NCI-H748 treated with DMSO at 0.1 percent for 48 hours (cell line): ENCODE results near the gene COL8A2.

Source experiments
- DNase-seq: peaks from one replicate; lab custom pipeline; 2025; lab: John Stamatoyannopoulos, UW

COL8A2 gene

DNA sequence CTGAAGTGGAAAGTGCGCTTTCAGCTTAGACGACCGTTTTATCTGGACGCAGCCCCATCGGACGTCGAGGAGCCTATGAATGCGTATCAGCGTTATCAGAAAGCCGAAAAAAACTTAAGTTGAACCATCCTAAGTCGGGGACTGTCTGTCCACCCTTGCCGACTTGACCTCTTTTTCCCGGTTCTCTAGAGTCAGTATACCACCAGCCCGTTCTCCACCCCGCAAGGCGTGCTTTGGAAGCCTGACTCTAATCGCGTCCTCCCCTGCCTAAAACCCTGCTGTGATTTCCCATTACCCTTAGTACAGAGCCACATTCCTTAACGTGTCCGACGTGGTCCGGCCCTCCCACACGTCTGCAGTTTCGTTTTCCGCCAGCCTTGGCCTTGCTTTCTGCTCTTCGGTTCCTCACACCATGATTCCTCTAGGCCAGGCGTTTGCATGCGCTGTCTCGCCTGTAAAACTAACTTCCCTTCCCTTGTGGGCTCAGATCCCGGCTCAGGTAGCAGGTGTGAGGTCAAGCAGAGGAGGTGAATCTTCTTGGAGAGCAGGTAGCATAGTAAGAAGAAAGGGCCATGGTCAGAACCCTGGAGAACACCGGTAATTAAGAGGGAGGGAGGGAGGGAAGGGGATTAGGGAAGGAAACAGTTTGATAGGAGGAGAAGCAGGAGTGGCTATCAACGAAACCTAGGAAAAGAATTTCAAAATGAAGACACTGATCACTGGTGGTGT lies 35.5 kb downstream of the COL8A2 start:
- no peak for DNase-seq

- peak; percentile 36 for DNase-seq
These were observed 36.2 kb downstream of the COL8A2 start, which contains the start of gene ADPRS for GRCh38 chr1:36088577-36089392. ADPRS (plus strand) TSS chr1:36088892; CDS start chr1:36088905, 13 bp downstream.

DNA sequence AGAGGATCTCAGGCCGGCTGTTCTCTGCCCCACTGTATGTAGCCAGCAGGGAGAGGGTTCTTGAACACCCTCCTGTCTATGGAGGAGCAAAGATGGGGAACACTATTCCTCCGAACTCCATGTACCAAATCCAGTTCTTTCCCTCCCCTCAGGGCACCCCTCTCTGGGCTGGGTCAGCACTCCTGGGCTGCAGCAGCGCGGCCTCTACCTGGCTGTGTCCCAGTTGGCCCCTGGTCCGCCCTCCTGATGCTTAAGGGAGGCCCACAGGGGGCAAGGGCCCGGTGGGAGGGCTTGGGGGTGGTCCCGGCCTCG lies 36.8 kb downstream of the COL8A2 start:
- no peak for DNase-seq

DNA sequence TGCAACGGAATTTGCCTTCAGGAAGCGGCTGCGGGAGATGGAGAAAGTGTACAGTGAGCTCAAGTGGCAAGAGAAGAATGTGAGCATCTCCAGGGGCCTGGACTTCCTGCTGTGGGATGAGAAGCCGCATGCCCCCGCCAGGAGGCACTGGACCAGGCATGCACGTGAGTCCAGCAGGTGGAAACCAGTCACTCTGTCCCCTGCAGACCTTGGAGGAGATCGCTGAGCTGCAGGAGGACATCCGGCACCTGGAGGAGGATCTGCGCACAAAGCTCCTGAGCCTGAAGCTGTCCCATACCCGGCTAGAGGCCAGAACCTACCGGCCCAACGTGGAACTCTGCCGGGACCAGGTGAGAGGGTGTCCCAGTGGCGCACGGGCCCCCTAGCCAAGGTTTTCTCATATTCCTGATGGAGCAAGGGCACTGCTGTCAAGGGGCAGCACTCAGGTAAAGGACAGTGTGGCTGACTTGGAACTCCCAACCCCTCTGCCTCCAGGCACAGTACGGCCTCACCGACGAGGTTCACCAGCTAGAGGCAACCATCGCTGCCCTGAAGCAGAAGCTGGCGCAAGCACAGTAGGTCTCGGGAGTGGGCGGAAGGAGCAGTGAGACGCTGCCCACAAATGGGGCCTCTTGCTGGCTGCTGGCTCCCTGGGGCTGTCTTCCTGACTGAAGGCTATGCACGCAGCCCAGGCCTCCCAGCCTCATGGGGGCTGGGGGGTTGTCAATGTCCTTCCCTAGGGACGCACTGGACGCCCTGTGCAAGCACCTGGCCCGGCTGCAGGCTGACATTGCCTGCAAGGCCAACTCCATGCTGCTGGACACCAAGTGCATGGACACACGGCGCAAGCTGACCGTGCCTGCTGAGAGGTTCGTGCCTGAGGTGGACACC lies 37.5 kb downstream of the COL8A2 start:
- no peak for DNase-seq

DNA sequence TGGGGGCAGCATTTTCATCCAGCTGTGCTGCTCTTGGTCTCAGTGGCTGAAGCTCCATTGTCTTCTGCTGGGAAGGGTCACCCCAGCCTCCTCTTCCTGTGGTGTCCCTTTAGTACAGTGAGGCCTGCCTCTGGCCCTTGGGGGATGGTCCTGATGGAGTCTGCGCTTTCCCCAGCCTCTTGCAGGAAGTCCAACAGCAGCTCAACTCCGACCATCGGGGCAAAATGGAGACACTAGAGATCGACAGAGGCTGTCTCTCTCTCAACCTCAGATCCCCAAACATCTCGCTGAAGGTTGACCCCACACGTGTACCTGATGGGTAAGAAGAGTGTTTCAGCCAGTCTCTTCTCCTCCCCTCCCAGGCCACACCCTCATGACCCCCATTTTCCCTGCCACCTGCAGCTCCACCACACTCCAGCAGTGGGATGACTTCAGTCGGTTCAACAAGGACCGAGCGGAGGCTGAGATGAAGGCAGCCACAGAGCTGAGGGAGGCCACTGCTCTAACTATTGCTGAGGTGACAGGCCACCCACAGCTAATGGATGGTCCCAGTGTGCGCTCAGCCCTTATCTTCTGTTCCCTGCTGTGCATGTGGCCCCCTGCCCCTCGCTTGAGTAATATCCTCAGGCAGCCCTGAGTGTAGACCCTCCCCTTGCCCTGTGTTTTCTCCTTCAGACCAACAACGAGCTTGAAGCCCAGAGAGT lies 38.3 kb downstream of the COL8A2 start:
- DNase-seq, result no peak

GRCh38 chr1:36085686-36086526 lies 39.1 kb downstream of the COL8A2 start:
- no peak for DNase-seq

- no peak for DNase-seq
These were observed 39.9 kb downstream of the COL8A2 start for GRCh38 chr1:36085126-36085525.

GRCh38 chr1:36084497-36085115 lies 40.4 kb downstream of the COL8A2 start:
- DNase-seq, result no peak

- peak; percentile 50 for DNase-seq
These were observed 41.2 kb downstream of the COL8A2 start, which contains the start of gene TEKT2 for GRCh38 chr1:36083635-36084496. TEKT2 (plus strand) TSS chr1:36084094; CDS start chr1:36084922, 828 bp downstream.

- no peak for DNase-seq
These were observed 41.8 kb downstream of the COL8A2 start for GRCh38 chr1:36083219-36083618.

- DNase-seq, result no peak
These were observed 43.0 kb downstream of the COL8A2 start for GRCh38 chr1:36081926-36082485.

- DNase-seq, result no peak
These were observed 44.2 kb downstream of the COL8A2 start for GRCh38 chr1:36080801-36081200.

GRCh38 chr1:36080236-36080635 lies 44.8 kb downstream of the COL8A2 start:
- no peak for DNase-seq

GRCh38 chr1:36076979-36077573 lies 47.9 kb downstream of the COL8A2 start:
- no peak for DNase-seq

GRCh38 chr1:36070349-36070748 lies 54.7 kb downstream of the COL8A2 start:
- no peak for DNase-seq

GRCh38 chr1:36068866-36069265 lies 56.2 kb downstream of the COL8A2 start:
- DNase-seq, result no peak

DNA sequence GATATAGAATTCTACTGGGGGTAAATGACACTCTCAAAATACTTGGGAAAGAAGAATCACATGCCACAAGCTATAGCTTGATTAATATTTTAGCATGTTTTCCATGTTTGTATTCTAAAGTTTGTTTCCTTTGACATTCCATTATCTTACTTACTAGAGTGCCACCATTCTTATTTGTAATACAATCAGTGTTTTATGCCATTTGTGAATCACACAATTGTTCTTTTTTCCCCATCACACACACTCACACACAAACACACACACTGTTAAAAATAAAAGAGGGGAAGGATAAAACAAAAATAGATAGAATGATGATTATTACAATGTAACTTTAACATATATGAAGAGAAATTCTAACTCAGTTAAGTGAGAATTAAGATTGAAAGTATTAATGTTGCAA lies 57.2 kb downstream of the COL8A2 start:
- DNase-seq, result no peak

DNA sequence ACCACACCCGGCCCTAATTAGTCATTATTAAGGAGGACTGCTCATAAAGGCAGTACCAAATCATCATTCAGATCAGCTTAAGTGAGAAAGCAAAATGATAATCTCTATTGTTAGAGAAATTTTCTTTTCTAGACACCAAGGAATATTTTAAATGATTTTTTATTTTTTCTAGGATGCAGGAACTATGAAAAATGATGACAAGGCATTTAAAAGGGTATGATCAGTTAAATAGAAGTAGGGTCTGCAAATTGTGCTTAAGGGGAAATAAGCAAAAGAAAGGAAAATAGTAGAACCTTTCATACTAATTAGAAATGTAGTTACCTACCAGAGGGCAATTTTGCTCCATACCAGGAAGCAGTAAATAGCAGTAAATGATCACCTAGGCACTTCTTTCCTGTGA lies 62.7 kb downstream of the COL8A2 start:
- DNase-seq, result no peak

- DNase-seq, result no peak
These were observed 69.3 kb downstream of the COL8A2 start for GRCh38 chr1:36055706-36056105.
